Gastroesophageal sphincter (tissue), 3 donors: ENCODE measurements around the gene NKD1.

Experiments used
- CTCF ChIP-seq, 4 experiments: fragments of 200-600 bp in 2 of 4; fragments of 450-650 bp in 2 of 4; sonication (generic) in 1 of 4; IDR thresholded peaks; one replicate each; pipeline ENCODE4 v1.5.1; 2017 to 2019; ENCODE audit warnings: antibody characterized with exemption in 4 of 4, mild to moderate bottlenecking in 2 of 4, moderate library complexity in 2 of 4
- POLR2A ChIP-seq, 2 donors: fragments of 450-650 bp; IDR thresholded peaks; one replicate each; pipeline ENCODE4 v1.6.1; 2017; ENCODE audit warnings: antibody characterized with exemption in 2 of 2, mild to moderate bottlenecking in 2 of 2, moderate library complexity in 1 of 2

GRCh38 chr16:50628156-50628802, 80.1 kb downstream of the NKD1 start:
- no peak for TF ChIP-seq CTCF (IDR thresholded peaks at IDR 0.05)
- no peak for TF ChIP-seq POLR2A (IDR thresholded peaks at IDR 0.05)
